Measurements from ENCODE around the gene MICAL2.

Gene MICAL2

GRCh38 chr11:12235947-12236743 is 125.8 kb downstream of the MICAL2 start:
- DNase-seq, result peak; percentile 17 to 56

GRCh38 chr11:12236744-12237101 is 126.3 kb downstream of the MICAL2 start:
- DNase-seq, result no peak

GRCh38 chr11:12237381-12237784 is 127.0 kb downstream of the MICAL2 start:
- DNase-seq, result no peak

- DNase-seq, result no peak
These were observed 128.0 kb downstream of the MICAL2 start for GRCh38 chr11:12238420-12238819.

- no peak for DNase-seq
These were observed 129.0 kb downstream of the MICAL2 start for GRCh38 chr11:12239396-12239795.

GRCh38 chr11:12239804-12240371 is 129.5 kb downstream of the MICAL2 start:
- no peak for DNase-seq

- no peak for DNase-seq
These were observed 130.3 kb downstream of the MICAL2 start for GRCh38 chr11:12240677-12241076.

GRCh38 chr11:12241401-12241800 is 131.0 kb downstream of the MICAL2 start:
- DNase-seq, result no peak

GRCh38 chr11:12241971-12242672 is 131.7 kb downstream of the MICAL2 start:
- DNase-seq, result no peak

- no peak for DNase-seq
These were observed 132.6 kb downstream of the MICAL2 start for GRCh38 chr11:12242966-12243365.

GRCh38 chr11:12243486-12243885 is 133.1 kb downstream of the MICAL2 start:
- peak; percentile 90 to 94 for DNase-seq

GRCh38 chr11:12243911-12244550 is 133.6 kb downstream of the MICAL2 start:
- peak; percentile 75 to 85 for DNase-seq

GRCh38 chr11:12245091-12245490 is 134.7 kb downstream of the MICAL2 start:
- peak in 1 of 2 experiments; percentile 24 for DNase-seq

GRCh38 chr11:12245549-12246016 is 135.2 kb downstream of the MICAL2 start:
- peak in 1 of 2 experiments; percentile 4 for DNase-seq

- peak in 1 of 2 experiments; percentile 11 for DNase-seq
These were observed 135.8 kb downstream of the MICAL2 start for GRCh38 chr11:12246147-12246546.

GRCh38 chr11:12246989-12247388 is 136.6 kb downstream of the MICAL2 start:
- DNase-seq, result no peak

- no peak for DNase-seq
These were observed 137.3 kb downstream of the MICAL2 start for GRCh38 chr11:12247543-12248254.

GRCh38 chr11:12248330-12248729 is 137.9 kb downstream of the MICAL2 start:
- DNase-seq, result peak in 1 of 2 experiments; percentile 54

- DNase-seq, result peak; percentile 88 to 90
These were observed 139.3 kb downstream of the MICAL2 start for GRCh38 chr11:12249590-12250260.

GRCh38 chr11:12251666-12252560 is 141.5 kb downstream of the MICAL2 start:
- DNase-seq, result peak; percentile 74 to 82

GRCh38 chr11:12253843-12254281 is 143.5 kb downstream of the MICAL2 start:
- DNase-seq, result peak in 1 of 2 experiments; percentile 39
